H9 (cell line): ENCODE measurements around the gene ETV7. TPM values are rescaled to one million over a fixed set of nuclear protein-coding genes. Genes with fewer than 3 reads are reported as not detected.

Experiments used
- DNase-seq: peaks from one replicate; pipeline ENCODE4 v3.0.0-alpha.2; 2017
- H2AFZ ChIP-seq: one replicate; pipeline ENCODE4 v1.6.1; 2013; ENCODE audit warnings: mild to moderate bottlenecking, low read length, control low read depth, moderate library complexity
- H2AK5ac ChIP-seq: 2 replicates; pipeline ENCODE4 v1.6.1; 2013; ENCODE audit warnings: low read length, control low read depth, mixed read lengths; ENCODE audit not compliant: insufficient read length
- H2BK120ac ChIP-seq: one replicate; pipeline ENCODE4 v1.6.1; 2013; ENCODE audit warnings: low read depth, mild to moderate bottlenecking, low read length, control low read depth, inconsistent platforms; ENCODE audit not compliant: poor library complexity, severe bottlenecking
- H2BK12ac ChIP-seq: 2 replicates; pipeline ENCODE4 v1.6.1; 2013; ENCODE audit warnings: low read length, control low read depth, mixed read lengths, low read depth; ENCODE audit not compliant: insufficient read length
- H2BK15ac ChIP-seq: 2 replicates; pipeline ENCODE4 v1.6.1; 2013; ENCODE audit warnings: low read depth, low read length, control low read depth
- H2BK20ac ChIP-seq: one replicate; pipeline ENCODE4 v1.6.1; 2013; ENCODE audit warnings: low read depth, mild to moderate bottlenecking, low read length, control low read depth, inconsistent platforms; ENCODE audit not compliant: poor library complexity, severe bottlenecking
- H2BK5ac ChIP-seq: 2 replicates; pipeline ENCODE4 v1.6.1; 2013; ENCODE audit warnings: low read length, control low read depth, mixed read lengths; ENCODE audit not compliant: insufficient read length
- H3K14ac ChIP-seq: 2 replicates; pipeline ENCODE4 v1.6.1; 2013; ENCODE audit warnings: low read length, control low read depth; ENCODE audit not compliant: insufficient read depth
- H3K18ac ChIP-seq: 2 replicates; pipeline ENCODE4 v1.6.1; 2013; ENCODE audit warnings: low read depth, mild to moderate bottlenecking, mixed read lengths, low read length, control low read depth; ENCODE audit not compliant: insufficient read length
- H3K23ac ChIP-seq: 2 replicates; pipeline ENCODE4 v1.6.1; 2013; ENCODE audit warnings: low read length, control low read depth, mixed read lengths, low read depth; ENCODE audit not compliant: insufficient read length
- H3K23me2 ChIP-seq: 2 replicates; pipeline ENCODE4 v1.6.1; 2013; ENCODE audit warnings: low read depth, mild to moderate bottlenecking, mixed read lengths, low read length, control low read depth; ENCODE audit not compliant: insufficient read length, poor library complexity, severe bottlenecking
- H3K27ac ChIP-seq: 2 replicates; pipeline ENCODE4 v1.5.1; 2013; ENCODE audit warnings: low read length, control low read depth, mixed read lengths, low read depth; ENCODE audit not compliant: insufficient read length
- H3K27me3 ChIP-seq: 2 replicates; pipeline ENCODE4 v1.6.1; 2013; ENCODE audit warnings: low read length, control low read depth, inconsistent platforms; ENCODE audit not compliant: insufficient read depth
- H3K4ac ChIP-seq: 2 replicates; pipeline ENCODE4 v1.6.1; 2013; ENCODE audit warnings: low read depth, mild to moderate bottlenecking, control low read depth, inconsistent platforms, low read length, moderate library complexity
- H3K4me1 ChIP-seq: 2 replicates; pipeline ENCODE4 v1.6.1; 2013; ENCODE audit warnings: low read length, control low read depth, inconsistent platforms; ENCODE audit not compliant: insufficient read depth
- H3K4me2 ChIP-seq: 2 replicates; pipeline ENCODE4 v1.6.1; 2013; ENCODE audit warnings: low read length, control low read depth, mixed read lengths; ENCODE audit not compliant: insufficient read length, insufficient read depth
- H3K56ac ChIP-seq: 2 replicates; pipeline ENCODE4 v1.6.1; 2013; ENCODE audit warnings: low read depth, mild to moderate bottlenecking, mixed read lengths, low read length, control low read depth; ENCODE audit not compliant: insufficient read length
- H3K79me1 ChIP-seq: 2 replicates; pipeline ENCODE4 v1.6.1; 2013; ENCODE audit warnings: low read depth, mild to moderate bottlenecking, moderate library complexity, low read length, control low read depth, inconsistent platforms; ENCODE audit not compliant: insufficient read depth, poor library complexity, severe bottlenecking
- H3K79me2 ChIP-seq: 2 replicates; pipeline ENCODE4 v1.6.1; 2013; ENCODE audit warnings: low read length, control low read depth, inconsistent platforms; ENCODE audit not compliant: insufficient read depth
- H3K9ac ChIP-seq: 2 replicates; pipeline ENCODE4 v1.6.1; 2013; ENCODE audit warnings: low read length, control low read depth, mixed read lengths; ENCODE audit not compliant: insufficient read length; ENCODE audit errors: extremely low read depth
- H3K9me3 ChIP-seq: one replicate; pipeline ENCODE4 v1.6.1; 2013; ENCODE audit warnings: low read depth, low read length, inconsistent platforms; ENCODE audit not compliant: control insufficient read depth
- H3T11ph ChIP-seq: one replicate; pipeline ENCODE4 v1.6.1; 2013; ENCODE audit warnings: mild to moderate bottlenecking, low read length, control low read depth, inconsistent platforms
- H4K20me1 ChIP-seq: one replicate; pipeline ENCODE4 v1.6.1; 2013; ENCODE audit not compliant: control insufficient read depth, insufficient read length, insufficient read depth
- H4K5ac ChIP-seq: 2 replicates; pipeline ENCODE4 v1.6.1; 2013; ENCODE audit warnings: low read depth, mild to moderate bottlenecking, mixed read lengths, low read length, control low read depth; ENCODE audit not compliant: insufficient read length
- H4K8ac ChIP-seq: replicated peaks from 2 replicates; pipeline ENCODE4 v1.6.1; 2013; ENCODE audit warnings: low read length, control low read depth, mixed read lengths, low read depth; ENCODE audit not compliant: insufficient read length
- H4K91ac ChIP-seq: 2 replicates; pipeline ENCODE4 v1.6.1; 2013; ENCODE audit warnings: low read depth, mild to moderate bottlenecking, moderate library complexity, mixed read lengths, low read length, control low read depth; ENCODE audit not compliant: insufficient read length
- H3K27ac Mint-ChIP-seq, 3 experiments: 2 replicates in 2 of 3; 3 replicates in 1 of 3; pipeline ENCODE4 v1.8.0; 2020 to 2021; ENCODE audit warnings: mixed read lengths in 3 of 3, mild to moderate bottlenecking in 1 of 3, moderate library complexity in 1 of 3
- H3K27me3 Mint-ChIP-seq: 2 replicates; pipeline ENCODE4 v1.8.0; 2021; ENCODE audit warnings: low read depth, mild to moderate bottlenecking, moderate library complexity, mixed read lengths
- H3K36me3 Mint-ChIP-seq, 3 experiments: 2 replicates in 2 of 3; 3 replicates in 1 of 3; pipeline ENCODE4 v1.8.0; 2020 to 2021; ENCODE audit warnings: low read depth in 3 of 3, mixed read lengths in 3 of 3; ENCODE audit not compliant: insufficient read depth in 1 of 3
- H3K4me1 Mint-ChIP-seq, 2 experiments: 2 replicates each; pipeline ENCODE4 v1.8.0; 2020; ENCODE audit warnings: mixed read lengths in 2 of 2
- H3K4me3 Mint-ChIP-seq, 2 experiments: 2 replicates in 1 of 2; 3 replicates in 1 of 2; pipeline ENCODE4 v1.8.0; 2020 to 2021; ENCODE audit warnings: mild to moderate bottlenecking in 2 of 2, mixed read lengths in 2 of 2, moderate library complexity in 1 of 2
- H3K9me3 Mint-ChIP-seq, 2 experiments: 2 replicates in 1 of 2; 3 replicates in 1 of 2; pipeline ENCODE4 v1.8.0; 2020; ENCODE audit warnings: mild to moderate bottlenecking in 2 of 2, mixed read lengths in 2 of 2, moderate library complexity in 1 of 2
- WGBS: extraction: QIAGEN DNeasy Blood & Tissue Kit; methylation state at CpG from one replicate; pipeline ENCODE4 v1.1.7; 2013; ENCODE audit warnings: missing lambda C conversion rate, low lambda C conversion rate, mixed read lengths; ENCODE audit not compliant: insufficient read length; ENCODE audit errors: extremely low coverage; 5-methylcytosine and 5-hydroxymethylcytosine counted together
- total RNA-seq: library from RNA; stranded (reverse); gene quantifications from 2 replicates; pipeline ENCODE4 v1.2.1, GENCODE V29; 2021
- TF ChIP-seq, protein P1 (sequence below): fragments of 200-600 bp; sonication (generic); conservative IDR thresholded peaks from 3 replicates; pipeline ENCODE4 v1.8.0; 2021; ENCODE audit warnings: antibody characterized with exemption, mild to moderate bottlenecking

Gene ETV7
- total RNA-seq, 1 experiment from 2014 or later, result 0.92 TPM

DNA sequence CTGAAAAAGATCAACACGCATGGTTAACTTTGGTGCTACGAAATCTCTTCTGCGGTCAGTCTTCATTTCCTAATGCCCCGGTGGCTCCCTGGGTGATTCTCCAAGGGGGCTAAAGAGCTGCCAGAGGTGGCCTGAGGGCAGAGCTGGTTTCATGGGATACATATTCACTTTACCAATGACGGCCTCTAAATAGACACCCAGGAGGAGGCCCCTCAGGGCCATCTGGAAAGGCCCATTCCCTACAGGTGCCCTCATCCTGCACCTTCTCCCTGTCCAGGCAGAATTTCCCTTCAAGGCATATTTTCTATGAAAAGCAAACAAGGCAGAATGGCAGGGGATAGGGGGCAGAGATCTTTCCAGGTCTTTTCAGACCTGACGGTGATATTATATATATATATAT lies 63.3 kb downstream of the ETV7 start:
- Histone ChIP-seq H4K8ac (no peak overlapping the region), H2BK12ac (no peak overlapping the region), H3K18ac (no peak overlapping the region), H3K9me3 (no peaks in the 10 kb centered on the region), H2BK5ac (no peak overlapping the region), H3K23ac (no peak overlapping the region), H2BK15ac (no peak overlapping the region), H2AFZ (no peak overlapping the region), H3K14ac (no peak overlapping the region), H2AK5ac (no peak overlapping the region), H3K79me1 (no peaks in the 10 kb centered on the region), H4K20me1 (no peaks in the 10 kb centered on the region), H3K4me1 (no peaks in the 10 kb centered on the region), H2BK120ac (no peak overlapping the region), H3T11ph (no peak overlapping the region), H2BK20ac (no peak overlapping the region), H3K56ac (no peak overlapping the region), H3K4ac (no peak overlapping the region), H3K27ac (no peak overlapping the region), H3K9ac (no peak overlapping the region), H4K91ac (no peak overlapping the region), H4K5ac (no peak overlapping the region), H3K27me3 (no peaks in the 10 kb centered on the region), H3K4me2 (no peak overlapping the region), H3K79me2 (no peaks in the 10 kb centered on the region), H3K23me2 (no peaks in the 10 kb centered on the region)
- Mint-ChIP-seq H3K36me3 (no peaks in the 10 kb centered on the region), H3K27me3 (peaks cover 4% of the 10 kb centered on the region), H3K4me1 (peaks cover 34 to 54% of the 10 kb centered on the region in 2 experiments), H3K4me3 (no peak overlapping the region), H3K27ac (no peak overlapping the region), H3K9me3 (no peaks in the 10 kb centered on the region; a peak in 1 of 5 replicates)
- TF ChIP-seq, protein P1, sequence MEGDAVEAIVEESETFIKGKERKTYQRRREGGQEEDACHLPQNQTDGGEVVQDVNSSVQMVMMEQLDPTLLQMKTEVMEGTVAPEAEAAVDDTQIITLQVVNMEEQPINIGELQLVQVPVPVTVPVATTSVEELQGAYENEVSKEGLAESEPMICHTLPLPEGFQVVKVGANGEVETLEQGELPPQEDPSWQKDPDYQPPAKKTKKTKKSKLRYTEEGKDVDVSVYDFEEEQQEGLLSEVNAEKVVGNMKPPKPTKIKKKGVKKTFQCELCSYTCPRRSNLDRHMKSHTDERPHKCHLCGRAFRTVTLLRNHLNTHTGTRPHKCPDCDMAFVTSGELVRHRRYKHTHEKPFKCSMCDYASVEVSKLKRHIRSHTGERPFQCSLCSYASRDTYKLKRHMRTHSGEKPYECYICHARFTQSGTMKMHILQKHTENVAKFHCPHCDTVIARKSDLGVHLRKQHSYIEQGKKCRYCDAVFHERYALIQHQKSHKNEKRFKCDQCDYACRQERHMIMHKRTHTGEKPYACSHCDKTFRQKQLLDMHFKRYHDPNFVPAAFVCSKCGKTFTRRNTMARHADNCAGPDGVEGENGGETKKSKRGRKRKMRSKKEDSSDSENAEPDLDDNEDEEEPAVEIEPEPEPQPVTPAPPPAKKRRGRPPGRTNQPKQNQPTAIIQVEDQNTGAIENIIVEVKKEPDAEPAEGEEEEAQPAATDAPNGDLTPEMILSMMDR, result no peak
- no peak for DNase-seq
- no CpG with 5 or more reads among the region's 6 CpGs for WGBS
